GM10248 (cell line): ENCODE data around the gene NEURL1.

Experiments
- CTCF ChIA-PET: fragments of 300-600 bp; sonication (Branson Sonifier 250); formaldehyde crosslinking; extraction: SDS; loops from one replicate; lab custom pipeline; 2021; ENCODE audit warnings: antibody characterized with exemption; lab: Yijun Ruan, JAX
- POLR2A ChIA-PET: fragments of 350-650 bp; sonication (Branson Sonifier 250); formaldehyde crosslinking; extraction: SDS; loops from one replicate; lab custom pipeline; 2020; ENCODE audit warnings: antibody characterized with exemption; lab: Yijun Ruan, JAX
- DNase-seq: peaks from one replicate; pipeline ENCODE4 v3.0.0; 2012; ENCODE audit errors: extremely low spot score
- TF ChIP-seq, protein P1 (sequence below): IDR thresholded peaks from 2 replicates; pipeline ENCODE4 v1.5.1; 2012; ENCODE audit warnings: mild to moderate bottlenecking, low read depth; ENCODE audit errors: extremely low read depth, missing control alignments, control extremely low read depth

NEURL1 gene

DNA sequence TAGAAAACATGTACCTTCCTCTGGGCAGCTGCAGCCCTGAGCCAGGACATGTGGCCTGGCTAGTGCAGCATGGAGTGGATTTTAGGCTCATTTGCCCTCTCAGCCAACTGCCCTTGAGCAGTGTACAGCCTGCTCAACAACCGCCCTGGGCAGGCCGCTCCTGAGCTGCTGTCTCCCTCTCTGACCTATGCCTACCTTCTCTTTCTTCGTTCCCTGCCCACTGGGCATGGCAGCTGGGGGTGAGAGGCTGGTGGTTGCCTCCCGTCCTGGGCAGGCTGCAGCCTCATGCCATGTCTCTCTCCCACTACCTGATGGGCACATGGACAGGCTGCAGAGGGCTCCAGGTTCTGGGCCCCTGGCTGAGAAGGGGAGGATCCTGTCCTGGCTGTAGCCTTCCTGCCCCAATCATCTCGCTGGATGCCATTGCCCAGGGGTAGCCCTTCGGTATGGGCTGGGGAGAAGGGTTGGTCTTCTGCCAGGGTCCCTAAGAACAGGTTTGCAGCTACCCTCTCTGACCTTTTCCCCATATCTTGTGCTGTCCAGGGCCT is 97.3 kb downstream of the NEURL1 start:
- ChIA-PET POLR2A (interaction anchor here (0.6 kb wide), 1 partner anchor 128 kb away, joined by 3 read pairs; no protein-coding TSS in a partner anchor), CTCF (interaction anchor here (1.1 to 3.9 kb wide), 6 partner anchors 9 to 96 kb away, joined by 3 to 24 read pairs (median 12); no protein-coding TSS in a partner anchor)
- TF ChIP-seq, protein P1, sequence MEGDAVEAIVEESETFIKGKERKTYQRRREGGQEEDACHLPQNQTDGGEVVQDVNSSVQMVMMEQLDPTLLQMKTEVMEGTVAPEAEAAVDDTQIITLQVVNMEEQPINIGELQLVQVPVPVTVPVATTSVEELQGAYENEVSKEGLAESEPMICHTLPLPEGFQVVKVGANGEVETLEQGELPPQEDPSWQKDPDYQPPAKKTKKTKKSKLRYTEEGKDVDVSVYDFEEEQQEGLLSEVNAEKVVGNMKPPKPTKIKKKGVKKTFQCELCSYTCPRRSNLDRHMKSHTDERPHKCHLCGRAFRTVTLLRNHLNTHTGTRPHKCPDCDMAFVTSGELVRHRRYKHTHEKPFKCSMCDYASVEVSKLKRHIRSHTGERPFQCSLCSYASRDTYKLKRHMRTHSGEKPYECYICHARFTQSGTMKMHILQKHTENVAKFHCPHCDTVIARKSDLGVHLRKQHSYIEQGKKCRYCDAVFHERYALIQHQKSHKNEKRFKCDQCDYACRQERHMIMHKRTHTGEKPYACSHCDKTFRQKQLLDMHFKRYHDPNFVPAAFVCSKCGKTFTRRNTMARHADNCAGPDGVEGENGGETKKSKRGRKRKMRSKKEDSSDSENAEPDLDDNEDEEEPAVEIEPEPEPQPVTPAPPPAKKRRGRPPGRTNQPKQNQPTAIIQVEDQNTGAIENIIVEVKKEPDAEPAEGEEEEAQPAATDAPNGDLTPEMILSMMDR = no peak
- DNase-seq = no peak

DNA sequence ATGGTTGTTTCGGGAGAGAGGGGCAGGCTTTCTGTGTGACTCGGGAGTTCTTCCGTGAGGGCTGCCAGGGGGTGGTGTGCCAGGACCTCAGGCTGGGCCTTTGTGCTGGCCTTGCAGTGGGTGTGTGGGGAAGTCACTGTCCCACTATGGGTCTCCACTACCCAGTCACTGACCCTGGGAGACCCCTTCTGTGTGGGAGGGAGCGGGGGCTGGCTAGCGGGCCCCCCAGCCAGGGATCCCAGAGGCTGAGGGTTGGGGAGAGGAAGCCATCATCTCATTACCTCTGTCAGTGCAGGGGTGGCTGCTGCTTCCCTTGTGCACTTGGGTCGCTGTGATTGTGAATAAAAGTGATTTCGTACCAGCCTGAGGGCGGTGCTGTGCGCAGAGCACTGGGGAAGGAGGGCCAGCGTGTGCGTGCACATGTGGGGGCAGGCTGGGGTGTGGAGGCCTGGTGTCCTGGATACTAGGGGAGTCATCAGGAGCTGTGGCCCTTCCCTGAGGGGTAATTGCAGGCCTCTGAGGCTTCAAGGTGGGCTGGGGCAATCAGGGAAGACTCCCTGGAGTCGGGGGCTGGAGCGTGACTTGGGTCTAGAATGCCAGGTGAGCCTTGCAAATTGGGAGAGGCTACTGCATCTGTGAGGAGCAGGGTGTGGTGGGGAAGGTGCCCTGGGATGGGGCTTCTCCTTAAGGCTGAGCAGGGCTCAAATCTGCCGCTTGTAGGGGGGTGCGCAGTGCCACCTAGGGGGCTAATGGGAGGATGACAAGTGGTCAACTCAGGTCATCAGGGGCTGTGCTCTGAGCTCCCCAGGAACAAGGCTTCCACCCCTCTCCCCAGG is 98.9 kb downstream of the NEURL1 start:
- ChIA-PET POLR2A (no interaction called here), CTCF (interaction anchor here (0.6 to 3.7 kb wide), 26 partner anchors 9 to 348 kb away, joined by 3 to 27 read pairs (median 3); no protein-coding TSS in a partner anchor)

DNA sequence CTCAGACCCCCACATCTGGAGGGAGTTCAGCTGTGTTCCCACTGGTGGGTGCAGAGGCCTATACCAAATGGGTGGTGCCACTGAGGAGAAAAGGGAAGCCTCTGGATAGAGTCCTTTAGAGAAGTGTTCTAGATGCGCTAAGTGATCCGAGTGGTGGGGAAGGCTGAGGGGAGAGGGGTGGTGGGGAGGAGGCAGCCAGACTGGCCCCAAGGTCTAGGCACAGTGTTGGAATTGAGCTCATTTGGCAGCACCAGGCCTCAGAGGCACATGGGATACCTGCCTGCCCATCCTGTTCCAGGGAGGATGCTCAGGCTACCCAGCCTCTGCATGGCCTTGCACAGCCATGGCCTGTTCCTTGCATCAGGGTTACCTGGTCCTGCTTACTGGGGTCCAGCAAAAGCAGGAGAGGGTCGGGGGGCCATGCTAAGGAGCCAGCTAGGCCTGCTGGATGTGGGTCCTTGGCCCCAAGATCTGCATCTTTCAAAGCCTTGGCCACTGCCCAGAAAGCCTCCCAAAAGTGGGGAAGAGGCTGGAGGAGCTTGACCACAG is 99.6 kb downstream of the NEURL1 start:
- ChIA-PET POLR2A (no interaction called here), CTCF (interaction anchor here (0.6 to 3.7 kb wide), 25 partner anchors 8 to 348 kb away, joined by 3 to 27 read pairs (median 3); no protein-coding TSS in a partner anchor)
- TF ChIP-seq, protein P1 = no peak
- DNase-seq = no peak

More for the DNA sequence above, 98.9 kb downstream of the NEURL1 start:
- peak; percentile 86 for DNase-seq
- TF ChIP-seq, protein P1 = peak; percentile 85

DNA sequence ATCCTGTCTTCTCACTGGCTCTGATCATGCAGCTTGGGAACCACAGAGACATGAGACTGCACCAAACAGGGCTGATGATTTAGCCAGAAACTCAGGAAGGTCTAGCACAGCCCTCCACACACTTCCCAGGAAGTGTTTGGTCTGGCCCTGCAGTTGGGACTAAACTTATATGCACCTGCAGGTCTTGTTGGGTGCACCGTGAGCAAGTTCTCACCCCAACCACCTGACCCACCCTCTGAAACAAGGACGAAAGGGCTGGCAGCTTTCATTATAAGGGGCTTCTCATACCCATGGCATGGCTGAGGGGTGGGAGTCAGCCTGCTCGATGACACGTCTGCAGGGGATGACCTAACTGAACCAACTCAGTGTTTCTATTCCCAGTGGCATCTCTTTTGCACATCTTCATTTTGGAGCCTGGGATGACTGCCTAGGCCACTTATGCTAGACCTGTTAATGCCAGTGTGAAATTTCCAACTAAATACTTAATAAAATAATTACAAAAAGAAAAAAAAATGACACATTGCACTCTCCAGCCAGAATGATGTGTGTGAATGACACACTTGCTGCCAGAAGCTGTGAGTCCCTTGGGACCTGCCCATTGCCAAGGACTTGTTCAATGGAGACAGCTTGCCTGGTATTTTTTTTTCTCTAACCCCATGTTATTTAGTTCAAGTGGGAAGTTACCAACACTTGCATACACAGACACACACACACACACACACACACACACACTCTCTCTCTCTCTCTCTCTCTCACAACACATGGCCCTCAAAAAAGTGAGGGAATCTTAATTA is 102.6 kb downstream of the NEURL1 start:
- POLR2A ChIA-PET = no interaction called here
- TF ChIP-seq, protein P1 = no peak
- DNase-seq = no peak
- CTCF ChIA-PET = interaction anchor here (1.4 to 13.1 kb wide), 2 partner anchors 8 to 91 kb away, joined by 3 to 196 read pairs; no protein-coding TSS in a partner anchor

DNA sequence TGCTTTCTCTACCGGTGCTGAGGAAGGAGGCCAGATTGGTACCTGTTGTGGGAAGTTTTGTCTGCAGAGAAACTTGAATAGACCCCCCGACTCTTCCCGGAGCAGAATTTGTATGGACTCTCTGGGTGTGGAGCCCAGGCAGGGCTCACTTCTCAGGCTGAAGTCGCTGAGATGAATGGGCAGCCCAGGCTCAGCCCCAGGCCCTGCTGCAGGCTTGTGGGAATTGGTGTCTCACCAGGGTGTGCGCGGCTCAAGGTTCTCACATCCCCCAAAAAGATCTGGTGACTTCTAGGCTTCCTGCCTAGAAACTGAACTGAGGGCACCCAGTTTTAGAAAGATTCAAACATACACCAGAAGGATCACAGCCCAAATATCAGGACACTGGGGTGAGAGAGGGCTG is 103.5 kb downstream of the NEURL1 start:
- CTCF ChIA-PET = interaction anchor here (2.0 to 13.1 kb wide), 2 partner anchors 18 to 90 kb away, joined by 5 to 196 read pairs; no protein-coding TSS in a partner anchor
- POLR2A ChIA-PET = no interaction called here
- no peak for DNase-seq

More for the DNA sequence above, 103.5 kb downstream of the NEURL1 start:
- TF ChIP-seq, protein P1 = no peak
